HepG2 (cell line): ENCODE measurements around the gene ZG16. TPM values are rescaled to one million over a fixed set of nuclear protein-coding genes. Genes with fewer than 3 reads are reported as not detected.

Experiments used
- AKNA ChIP-seq: sonication (generic); formaldehyde crosslinking; IDR thresholded peaks from 2 replicates; pipeline ENCODE4 v1.4.0; 2020; ENCODE audit warnings: missing genetic modification reagents, borderline replicate concordance
- BHLHE40 ChIP-seq: IDR thresholded peaks from 2 replicates; pipeline ENCODE4 v1.6.1; 2011; ENCODE audit warnings: low read length, improper control_type of control experiment
- CREBL2 ChIP-seq: sonication (generic); formaldehyde crosslinking; IDR thresholded peaks from 2 replicates; pipeline ENCODE4 v1.8.1; 2023; ENCODE audit warnings: missing genetic modification reagents, mild to moderate bottlenecking, borderline replicate concordance
- DNMT3B ChIP-seq: conservative IDR thresholded peaks from 2 replicates; pipeline ENCODE4 v1.6.1; 2016; ENCODE audit warnings: missing biosample characterization, control low read depth
- HNRNPLL ChIP-seq: fragments of 200-400 bp; formaldehyde crosslinking; IDR thresholded peaks from 2 replicates; pipeline ENCODE4 v1.6.1; 2017; ENCODE audit warnings: mild to moderate bottlenecking, low read depth, low read length; ENCODE audit not compliant: poor library complexity, severe bottlenecking
- IRF9 ChIP-seq: sonication (generic); formaldehyde crosslinking; IDR thresholded peaks from 2 replicates; pipeline ENCODE4 v1.8.0; 2022; ENCODE audit warnings: missing genetic modification reagents, mild to moderate bottlenecking, borderline replicate concordance
- JARID2 ChIP-seq: sonication (generic); formaldehyde crosslinking; IDR thresholded peaks from 2 replicates; pipeline ENCODE4 v1.8.1; 2023; ENCODE audit warnings: missing genetic modification reagents, inconsistent platforms; ENCODE audit not compliant: insufficient replicate concordance
- KDM2A ChIP-seq: sonication (generic); formaldehyde crosslinking; IDR thresholded peaks from 2 replicates; pipeline ENCODE4 v1.4.0; 2020; ENCODE audit warnings: low read depth, missing genetic modification reagents, borderline replicate concordance
- MAFG ChIP-seq: sonication (generic); formaldehyde crosslinking; IDR thresholded peaks from 2 replicates; pipeline ENCODE4 v1.5.1; 2020; ENCODE audit warnings: mild to moderate bottlenecking, missing genetic modification reagents
- MEF2D ChIP-seq: sonication (generic); formaldehyde crosslinking; IDR thresholded peaks from 2 replicates; pipeline ENCODE4 v1.5.1; 2020; ENCODE audit warnings: mild to moderate bottlenecking, missing genetic modification reagents
- MYNN ChIP-seq: sonication (generic); formaldehyde crosslinking; IDR thresholded peaks from 2 replicates; pipeline ENCODE4 v1.4.0; 2020; ENCODE audit warnings: mild to moderate bottlenecking, low read depth, missing genetic modification reagents
- NFE2L2 ChIP-seq: fragments of 150-350 bp; IDR thresholded peaks from 2 replicates; pipeline ENCODE4 v1.6.1; 2014; ENCODE audit warnings: low read length
- NKX3-1 ChIP-seq: sonication (generic); formaldehyde crosslinking; IDR thresholded peaks from 2 replicates; pipeline ENCODE4 v1.5.0; 2020; ENCODE audit warnings: missing genetic modification reagents
- STAG1 ChIP-seq: sonication (generic); formaldehyde crosslinking; IDR thresholded peaks from 2 replicates; pipeline ENCODE4 v1.4.0; 2020; ENCODE audit warnings: missing genetic modification reagents
- ZBTB21 ChIP-seq: sonication (generic); formaldehyde crosslinking; IDR thresholded peaks from 2 replicates; pipeline ENCODE4 v1.4.0; 2020; ENCODE audit warnings: missing genetic modification reagents
- ZBTB43 ChIP-seq: sonication (generic); formaldehyde crosslinking; conservative IDR thresholded peaks from 2 replicates; pipeline ENCODE4 v1.4.0; 2020; ENCODE audit warnings: missing genetic modification reagents
- ZNF333 ChIP-seq: sonication (generic); formaldehyde crosslinking; IDR thresholded peaks from 2 replicates; pipeline ENCODE4 v1.4.0; 2020; ENCODE audit warnings: mild to moderate bottlenecking, missing genetic modification reagents, borderline replicate concordance
- ZNF777 ChIP-seq: sonication (generic); formaldehyde crosslinking; IDR thresholded peaks from 2 replicates; pipeline ENCODE4 v1.4.0; 2020; ENCODE audit warnings: missing genetic modification reagents
- ZXDC ChIP-seq: sonication (generic); formaldehyde crosslinking; IDR thresholded peaks from 2 replicates; pipeline ENCODE4 v1.5.0; 2020; ENCODE audit warnings: mild to moderate bottlenecking, missing genetic modification reagents
- polyA plus RNA-seq, 8 experiments: library from polyadenylated mRNA; depleted of rRNA in 3 of 8; stranded (reverse) in 7 of 8; unstranded in 1 of 8; fragments of >200 nt; fragmentation: Illumina TruSeq in 4 of 8; extraction: Trizol in 4 of 8; gene quantifications; 2 replicates each; pipeline versions ENCODE4 v1.2.1 to v1.2.3, GENCODE V29; 2011 to 2016; ENCODE audit warnings: low read depth in 4 of 8, missing spikeins in 1 of 8, mixed read lengths in 1 of 8; ENCODE audit not compliant: insufficient read depth in 1 of 8
- total RNA-seq, 5 experiments: library from RNA; depleted of rRNA; stranded (reverse); fragments of >200 nt; fragmentation: Illumina TruSeq; extraction: Trizol; gene quantifications; 2 replicates each; pipeline ENCODE4 v1.2.3, GENCODE V29; 2016; ENCODE audit warnings: low read depth in 1 of 5

The ZG16 gene
- total and polyA plus RNA-seq, 2 of the 13 experiments (the other 11 are each of a cell fraction or from before 2014, with no cell fraction given), result 0.04 to 0.07 TPM

GRCh38 chr16:29807426-29808218 is 29.6 kb downstream of the ZG16 start (continued):
- TF ChIP-seq ZBTB43 (CRISPR knock-in tag), result peak; percentile 98
- TF ChIP-seq ZBTB21 (CRISPR knock-in tag), result peak; percentile 69; the same call in 1 of the 2 replicates
- peak; percentile 93 for TF ChIP-seq AKNA
- TF ChIP-seq CREBL2 (CRISPR knock-in tag), result peak; percentile 97; the same call in 1 of the 2 replicates
- no peak for TF ChIP-seq NFE2L2
- TF ChIP-seq NKX3-1 (CRISPR knock-in tag), result peak; percentile 97
- peak; percentile 99 for TF ChIP-seq KDM2A (CRISPR knock-in tag)
- peak; percentile 99 for TF ChIP-seq HNRNPLL
- peak; percentile 76 for TF ChIP-seq STAG1 (CRISPR knock-in tag)
- peak; percentile 85 for TF ChIP-seq ZNF777 (CRISPR knock-in tag)
- peak; percentile 71 for TF ChIP-seq BHLHE40
- no peak for TF ChIP-seq MAFG (CRISPR knock-in tag)
- TF ChIP-seq JARID2 (CRISPR knock-in tag), result peak; percentile 93
- peak; percentile 98 for TF ChIP-seq MEF2D
- peak; percentile 96; the same call in 1 of the 2 replicates for TF ChIP-seq DNMT3B (CRISPR knock-in tag)
- peak; percentile 99; the same call in 1 of the 2 replicates for TF ChIP-seq ZNF333 (CRISPR knock-in tag)
- peak; percentile 99 for TF ChIP-seq IRF9
- peak; percentile 78; the same call in 1 of the 2 replicates for TF ChIP-seq MYNN
- no peak; the same call in none of the 2 replicates for TF ChIP-seq ZXDC
